Trophoblast cell (in vitro differentiated cells and primary cell): ENCODE data around the gene CASP9.

ENCODE experiments used
- DNase-seq, 2 donors: peaks; one replicate each; pipeline ENCODE4 v3.0.0-alpha.2; 2016
- H2AFZ ChIP-seq: 2 replicates; pipeline ENCODE4 v1.6.1; 2013; ENCODE audit warnings: low read length, moderate library complexity, mild to moderate bottlenecking; ENCODE audit not compliant: insufficient read depth, poor library complexity
- H2AK5ac ChIP-seq: 2 replicates; pipeline ENCODE4 v1.6.1; 2013; ENCODE audit warnings: mild to moderate bottlenecking, low read length
- H2BK120ac ChIP-seq: 2 replicates; pipeline ENCODE4 v1.6.1; 2013; ENCODE audit warnings: low read length, mild to moderate bottlenecking, moderate library complexity; ENCODE audit not compliant: insufficient read depth, poor library complexity
- H2BK12ac ChIP-seq: 2 replicates; pipeline ENCODE4 v1.6.1; 2013; ENCODE audit warnings: mild to moderate bottlenecking, low read length, moderate library complexity
- H2BK5ac ChIP-seq: 2 replicates; pipeline ENCODE4 v1.6.1; 2013; ENCODE audit warnings: low read length, low read depth, moderate library complexity, mild to moderate bottlenecking; ENCODE audit not compliant: poor library complexity
- H3K14ac ChIP-seq: 2 replicates; pipeline ENCODE4 v1.6.1; 2013; ENCODE audit warnings: mild to moderate bottlenecking, low read length
- H3K18ac ChIP-seq: 2 replicates; pipeline ENCODE4 v1.6.1; 2013; ENCODE audit warnings: mild to moderate bottlenecking, low read length
- H3K23ac ChIP-seq: 2 replicates; pipeline ENCODE4 v1.6.1; 2013; ENCODE audit warnings: low read length
- H3K27ac ChIP-seq: 2 replicates; pipeline ENCODE4 v1.5.1; 2013; ENCODE audit warnings: low read depth, mild to moderate bottlenecking, inconsistent platforms, low read length, moderate library complexity
- H3K27me3 ChIP-seq: 2 replicates; pipeline ENCODE4 v1.6.1; 2013; ENCODE audit warnings: inconsistent platforms, mild to moderate bottlenecking, low read length, moderate library complexity; ENCODE audit not compliant: insufficient read depth
- H3K36me3 ChIP-seq, 2 experiments: 1 replicate in 1 of 2; 2 replicates in 1 of 2; pipeline ENCODE4 v1.6.1; 2013; ENCODE audit warnings: low read length in 2 of 2, mild to moderate bottlenecking in 2 of 2, moderate library complexity in 1 of 2; ENCODE audit not compliant: insufficient read depth in 2 of 2, control insufficient read depth in 1 of 2
- H3K4ac ChIP-seq: 2 replicates; pipeline ENCODE4 v1.6.1; 2013; ENCODE audit warnings: low read depth, mild to moderate bottlenecking, low read length, moderate library complexity
- H3K4me1 ChIP-seq, 2 experiments: 1 replicate in 1 of 2; 2 replicates in 1 of 2; pipeline ENCODE4 v1.6.1; 2013; ENCODE audit warnings: low read length in 2 of 2, mild to moderate bottlenecking in 2 of 2, moderate library complexity in 1 of 2; ENCODE audit not compliant: insufficient read depth in 2 of 2, control insufficient read depth in 1 of 2
- H3K4me2 ChIP-seq: 2 replicates; pipeline ENCODE4 v1.6.1; 2013; ENCODE audit warnings: inconsistent platforms, mild to moderate bottlenecking, low read length, moderate library complexity
- H3K4me3 ChIP-seq: 2 replicates; pipeline ENCODE4 v1.5.1; 2013; ENCODE audit warnings: mild to moderate bottlenecking, low read depth, low read length, inconsistent platforms
- H3K79me1 ChIP-seq: one replicate; pipeline ENCODE4 v1.6.1; 2013; ENCODE audit warnings: low read length
- H3K79me2 ChIP-seq: 2 replicates; pipeline ENCODE4 v1.6.1; 2013; ENCODE audit warnings: low read length, mild to moderate bottlenecking; ENCODE audit not compliant: control insufficient read depth, insufficient read depth, poor library complexity
- H3K9ac ChIP-seq: 2 replicates; pipeline ENCODE4 v1.6.1; 2013; ENCODE audit warnings: mild to moderate bottlenecking, low read length
- H3K9me3 ChIP-seq: 2 replicates; pipeline ENCODE4 v1.6.1; 2013; ENCODE audit warnings: low read depth, mild to moderate bottlenecking, control low read depth, inconsistent platforms, low read length; ENCODE audit not compliant: insufficient read depth
- H4K12ac ChIP-seq: 2 replicates; pipeline ENCODE4 v1.6.1; 2013; ENCODE audit warnings: low read depth, mild to moderate bottlenecking, low read length, moderate library complexity
- H4K8ac ChIP-seq: 2 replicates; pipeline ENCODE4 v1.6.1; 2013; ENCODE audit warnings: low read depth, mild to moderate bottlenecking, low read length, moderate library complexity
- H4K91ac ChIP-seq: one replicate; pipeline ENCODE4 v1.6.1; 2013; ENCODE audit warnings: low read depth, mild to moderate bottlenecking, low read length, moderate library complexity
- WGBS: extraction: QIAGEN DNeasy Blood & Tissue Kit; methylation state at CpG from one replicate; pipeline ENCODE4 v1.1.7; 2013; ENCODE audit warnings: missing lambda C conversion rate; ENCODE audit not compliant: insufficient read length, insufficient coverage; ENCODE audit errors: extremely low coverage; 5-methylcytosine and 5-hydroxymethylcytosine counted together

CASP9 gene

DNA sequence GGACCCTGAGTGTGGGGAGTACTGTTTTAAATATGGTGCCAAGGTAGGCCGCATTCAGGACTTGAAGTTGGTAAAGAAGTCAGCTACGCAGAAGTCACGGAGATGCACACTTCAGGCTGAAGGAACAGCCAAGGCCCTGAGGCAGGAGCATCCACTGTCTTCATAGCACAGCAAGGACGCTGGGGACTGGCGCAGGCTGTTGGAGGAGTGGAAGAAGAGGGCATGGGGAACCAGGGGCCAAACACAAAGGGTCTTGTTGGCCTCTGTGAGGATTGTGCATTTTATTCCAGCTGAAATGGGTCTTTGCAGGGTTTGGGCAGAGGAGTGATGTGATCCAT is 19.2 kb upstream of the CASP9 start:
- Histone ChIP-seq H2BK120ac (no peak overlapping the region), H2AFZ (no peak overlapping the region), H3K36me3 (peaks cover 32 to 40% of the 10 kb centered on the region in 2 experiments), H3K4me2 (no peak overlapping the region), H2AK5ac (no peak overlapping the region), H3K4ac (no peak overlapping the region), H3K79me1 (no peaks in the 10 kb centered on the region), H3K27ac (no peak overlapping the region), H4K12ac (no peak overlapping the region), H3K79me2 (no peaks in the 10 kb centered on the region), H3K4me1 (peaks cover 0 to 3% of the 10 kb centered on the region in 2 experiments), H3K18ac (no peak overlapping the region), H4K91ac (no peak overlapping the region), H2BK12ac (no peak overlapping the region), H3K27me3 (no peaks in the 10 kb centered on the region), H2BK5ac (no peak overlapping the region), H4K8ac (no peak overlapping the region), H3K23ac (no peak overlapping the region), H3K4me3 (no peak overlapping the region), H3K9ac (no peak overlapping the region), H3K14ac (no peak overlapping the region), H3K9me3 (peaks cover 1% of the 10 kb centered on the region)
- WGBS = no CpG with 5 or more reads among the region's 5 CpGs
- DNase-seq = no peak

DNA sequence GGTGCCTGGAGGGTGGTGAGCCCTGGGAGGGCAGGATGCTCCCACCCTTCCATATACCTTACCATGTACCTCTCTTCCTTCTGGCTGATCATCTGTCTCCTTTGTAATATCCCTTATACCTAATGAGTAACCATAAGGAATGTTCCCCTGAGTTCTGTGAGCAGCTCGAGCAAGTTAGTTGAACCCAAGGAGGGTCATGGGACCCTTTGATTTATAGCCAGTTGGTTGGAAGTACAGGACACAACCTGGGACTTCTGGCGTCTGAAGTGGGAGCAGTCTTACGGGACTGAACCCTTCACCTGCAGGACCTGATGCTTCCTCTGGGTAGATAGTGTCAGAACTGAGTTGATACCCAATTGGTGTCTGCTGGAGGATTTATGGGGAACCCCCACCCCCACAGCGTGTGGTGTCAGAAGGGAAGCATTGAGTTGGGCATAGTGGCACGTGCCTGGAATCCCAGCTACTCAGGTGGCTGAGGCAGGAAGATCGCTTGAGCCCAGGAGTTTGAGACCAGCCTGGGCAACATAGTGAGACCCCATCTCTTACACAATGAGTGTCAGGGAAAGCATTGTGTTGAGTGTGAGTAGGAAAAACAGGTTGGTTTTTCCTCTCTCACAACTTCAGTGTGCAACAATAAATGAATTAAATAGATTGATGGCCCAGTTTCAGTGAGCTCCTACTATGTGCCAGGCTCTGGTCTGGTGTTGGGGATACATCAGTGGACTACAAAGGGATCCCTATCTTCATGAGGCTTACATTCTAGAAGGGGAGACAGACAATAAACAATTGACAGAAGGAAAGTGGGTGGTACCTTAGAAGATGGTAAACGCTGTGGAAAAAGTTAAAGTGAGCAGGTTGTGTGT is 18.6 kb upstream of the CASP9 start:
- no peak overlapping the region for H2AK5ac ChIP-seq
- H3K4me3 ChIP-seq = no peak overlapping the region
- H3K27me3 ChIP-seq = no peaks in the 10 kb centered on the region
- no peak overlapping the region for H3K18ac ChIP-seq
- H3K4ac ChIP-seq = no peak overlapping the region
- H2BK120ac ChIP-seq = no peak overlapping the region
- no peak overlapping the region for H3K4me2 ChIP-seq
- H3K23ac ChIP-seq = no peak overlapping the region
- H4K12ac ChIP-seq = no peak overlapping the region
- no peak overlapping the region for H3K9ac ChIP-seq
- DNase-seq = no peak
- H3K36me3 ChIP-seq = peaks cover 31 to 38% of the 10 kb centered on the region in 2 experiments
- H3K4me1 ChIP-seq = peaks cover 0 to 3% of the 10 kb centered on the region in 2 experiments
- no peak overlapping the region for H2BK12ac ChIP-seq
- no peak overlapping the region for H3K27ac ChIP-seq
- WGBS = no CpG with 5 or more reads among the region's 7 CpGs
- H4K91ac ChIP-seq = no peak overlapping the region
- H3K79me1 ChIP-seq = no peaks in the 10 kb centered on the region
- H3K9me3 ChIP-seq = no peaks in the 10 kb centered on the region
- no peaks in the 10 kb centered on the region for H3K79me2 ChIP-seq
- H2AFZ ChIP-seq = no peak overlapping the region
- no peak overlapping the region for H4K8ac ChIP-seq
- no peak overlapping the region for H3K14ac ChIP-seq
- H2BK5ac ChIP-seq = no peak overlapping the region

DNA sequence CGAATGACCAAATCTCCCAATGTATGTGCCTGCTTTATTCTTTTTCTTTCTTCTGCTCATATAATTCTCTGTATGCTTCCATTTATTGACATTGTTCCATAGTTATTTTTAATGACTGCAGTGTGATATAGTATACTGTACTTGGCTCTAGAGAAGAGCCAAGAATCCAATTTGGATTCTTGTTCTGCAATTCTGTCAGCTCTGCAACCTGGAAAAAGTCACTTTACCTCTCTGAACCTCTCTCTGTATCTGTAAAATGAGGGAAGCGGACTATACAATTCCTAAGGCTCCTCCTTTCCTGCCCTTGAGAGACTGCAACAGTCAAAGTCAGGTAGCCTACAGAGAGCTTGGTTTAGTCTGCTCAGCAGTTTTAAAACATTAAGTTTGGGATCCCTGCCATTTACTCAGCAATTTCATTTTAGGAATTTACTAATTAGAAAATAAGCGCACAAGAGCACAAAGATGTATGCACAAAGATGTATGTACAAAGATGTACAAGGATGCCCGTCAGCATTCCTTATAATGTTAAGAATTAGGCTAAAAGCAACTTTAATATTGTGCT is 17.3 kb upstream of the CASP9 start:
- Histone ChIP-seq H3K18ac (no peak overlapping the region), H4K12ac (no peak overlapping the region), H3K4ac (no peak overlapping the region), H2BK5ac (no peak overlapping the region), H3K79me2 (no peaks in the 10 kb centered on the region), H3K23ac (no peak overlapping the region), H3K9me3 (no peaks in the 10 kb centered on the region), H4K91ac (no peak overlapping the region), H3K79me1 (no peaks in the 10 kb centered on the region), H3K4me2 (no peak overlapping the region), H3K36me3 (peaks cover 23 to 39% of the 10 kb centered on the region in 2 experiments), H3K4me3 (no peak overlapping the region), H3K4me1 (peaks cover 0 to 3% of the 10 kb centered on the region in 2 experiments), H3K27ac (no peak overlapping the region), H2AFZ (no peak overlapping the region), H4K8ac (no peak overlapping the region), H2BK120ac (no peak overlapping the region), H2BK12ac (no peak overlapping the region), H3K14ac (no peak overlapping the region), H3K9ac (no peak overlapping the region), H2AK5ac (no peak overlapping the region), H3K27me3 (no peaks in the 10 kb centered on the region)
- no CpG with 5 or more reads among the region's 4 CpGs for WGBS
- no peak for DNase-seq

DNA sequence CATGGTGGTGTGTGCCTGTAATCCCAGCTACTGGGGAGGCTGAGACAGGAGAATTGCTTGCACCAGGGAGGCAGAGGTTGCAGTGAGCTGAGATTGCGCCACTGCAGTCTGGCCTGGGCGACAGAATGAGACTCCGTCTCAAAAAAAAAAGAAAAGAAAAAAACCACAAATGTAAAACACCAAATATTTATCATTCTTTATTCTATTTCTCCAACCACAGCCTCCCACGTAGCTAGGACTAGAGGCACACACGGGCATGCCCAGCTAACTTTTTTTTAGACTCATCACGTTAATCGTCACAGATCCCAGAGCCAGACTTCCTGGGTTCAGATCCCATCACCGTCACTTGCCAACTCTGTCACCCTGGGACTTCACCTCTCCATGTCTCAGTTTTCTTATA is 16.2 kb upstream of the CASP9 start:
- H4K8ac ChIP-seq = no peak overlapping the region
- H2BK120ac ChIP-seq = no peak overlapping the region
- no peak overlapping the region for H2BK5ac ChIP-seq
- H4K91ac ChIP-seq = no peak overlapping the region
- no peak overlapping the region for H3K14ac ChIP-seq
- no CpG with 5 or more reads among the region's 8 CpGs for WGBS
- H4K12ac ChIP-seq = no peak overlapping the region
- no peak overlapping the region for H2AK5ac ChIP-seq
- H2BK12ac ChIP-seq = no peak overlapping the region
- H2AFZ ChIP-seq = no peak overlapping the region
- no peaks in the 10 kb centered on the region for H3K9me3 ChIP-seq
- H3K79me2 ChIP-seq = no peaks in the 10 kb centered on the region
- H3K4ac ChIP-seq = no peak overlapping the region
- peaks cover 22 to 38% of the 10 kb centered on the region in 2 experiments for H3K36me3 ChIP-seq
- DNase-seq = no peak
- no peaks in the 10 kb centered on the region for H3K79me1 ChIP-seq
- no peak overlapping the region for H3K9ac ChIP-seq
- H3K23ac ChIP-seq = no peak overlapping the region
- H3K27me3 ChIP-seq = no peaks in the 10 kb centered on the region
- no peak overlapping the region for H3K18ac ChIP-seq
- no peak overlapping the region for H3K4me3 ChIP-seq
- H3K4me2 ChIP-seq = no peak overlapping the region
- no peak overlapping the region for H3K27ac ChIP-seq
- peaks cover 0 to 3% of the 10 kb centered on the region in 2 experiments for H3K4me1 ChIP-seq
